ENCODE measurements around the gene IRF5.

Gene IRF5

DNA sequence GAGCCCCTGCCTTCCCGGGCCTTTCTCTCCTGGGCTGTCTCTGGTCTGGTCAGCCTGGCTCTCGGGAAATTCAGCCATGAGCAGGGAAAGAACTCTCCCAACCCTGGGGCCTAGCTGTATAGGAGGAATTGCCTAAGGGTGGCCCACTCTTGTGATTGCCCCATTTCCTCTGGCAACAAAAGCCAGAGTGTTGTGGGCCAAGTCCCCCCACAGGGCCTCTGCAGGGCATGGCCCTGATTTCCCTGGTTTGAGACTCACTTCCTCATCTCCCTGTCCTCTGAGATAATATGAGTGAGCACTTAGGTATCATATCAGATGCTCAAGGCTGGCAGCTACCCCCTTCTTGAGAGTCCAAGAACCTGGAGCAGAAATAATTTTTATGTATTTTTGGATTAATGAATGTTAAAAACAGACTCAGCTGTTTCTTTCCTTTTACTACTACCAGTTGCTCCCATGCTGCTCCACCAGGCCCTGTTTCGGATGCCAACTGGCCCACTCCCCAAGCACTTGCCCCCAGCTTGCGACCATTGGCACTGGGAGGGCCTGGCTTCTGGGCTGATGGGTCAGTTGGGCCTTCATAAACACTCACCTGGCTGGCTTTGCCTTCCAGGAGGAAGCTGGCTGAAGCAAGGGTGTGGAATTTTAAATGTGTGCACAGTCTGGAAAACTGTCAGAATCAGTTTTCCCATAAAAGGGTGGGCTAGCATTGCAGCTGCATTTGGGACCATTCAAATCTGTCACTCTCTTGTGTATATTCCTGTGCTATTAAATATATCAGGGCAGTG is 11.4 kb downstream of the IRF5 start:
- TF ChIP-seq, protein P1, sequence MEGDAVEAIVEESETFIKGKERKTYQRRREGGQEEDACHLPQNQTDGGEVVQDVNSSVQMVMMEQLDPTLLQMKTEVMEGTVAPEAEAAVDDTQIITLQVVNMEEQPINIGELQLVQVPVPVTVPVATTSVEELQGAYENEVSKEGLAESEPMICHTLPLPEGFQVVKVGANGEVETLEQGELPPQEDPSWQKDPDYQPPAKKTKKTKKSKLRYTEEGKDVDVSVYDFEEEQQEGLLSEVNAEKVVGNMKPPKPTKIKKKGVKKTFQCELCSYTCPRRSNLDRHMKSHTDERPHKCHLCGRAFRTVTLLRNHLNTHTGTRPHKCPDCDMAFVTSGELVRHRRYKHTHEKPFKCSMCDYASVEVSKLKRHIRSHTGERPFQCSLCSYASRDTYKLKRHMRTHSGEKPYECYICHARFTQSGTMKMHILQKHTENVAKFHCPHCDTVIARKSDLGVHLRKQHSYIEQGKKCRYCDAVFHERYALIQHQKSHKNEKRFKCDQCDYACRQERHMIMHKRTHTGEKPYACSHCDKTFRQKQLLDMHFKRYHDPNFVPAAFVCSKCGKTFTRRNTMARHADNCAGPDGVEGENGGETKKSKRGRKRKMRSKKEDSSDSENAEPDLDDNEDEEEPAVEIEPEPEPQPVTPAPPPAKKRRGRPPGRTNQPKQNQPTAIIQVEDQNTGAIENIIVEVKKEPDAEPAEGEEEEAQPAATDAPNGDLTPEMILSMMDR (conservative IDR thresholded peaks at IDR 0.05; ENCODE audit: low read depth, low read length), result no peak
- H3K27me3 ChIP-seq (ENCODE audit: insufficient read depth, low read depth), result no peaks in the 10 kb centered on the region
- H3K9ac ChIP-seq, result no peak overlapping the region
- H3K4me2 ChIP-seq, result no peak overlapping the region
- no peak overlapping the region for H3K27ac ChIP-seq
- H3K4me1 ChIP-seq (ENCODE audit: low read depth, poor library complexity, severe bottlenecking), result no peaks in the 10 kb centered on the region
- no peaks in the 10 kb centered on the region for H3K79me2 ChIP-seq (ENCODE audit: insufficient read depth, low read depth)
- H4K20me1 ChIP-seq (ENCODE audit: insufficient read depth), result no peaks in the 10 kb centered on the region
- no peaks in the 10 kb centered on the region for H3K36me3 ChIP-seq (ENCODE audit: insufficient read depth)
- no peak overlapping the region for H3K4me3 ChIP-seq (IDR thresholded peaks at IDR 0.05; ENCODE audit: insufficient read depth, low read depth, low read length)
- no peak overlapping the region for H2AFZ ChIP-seq (ENCODE audit: low read depth)

DNA sequence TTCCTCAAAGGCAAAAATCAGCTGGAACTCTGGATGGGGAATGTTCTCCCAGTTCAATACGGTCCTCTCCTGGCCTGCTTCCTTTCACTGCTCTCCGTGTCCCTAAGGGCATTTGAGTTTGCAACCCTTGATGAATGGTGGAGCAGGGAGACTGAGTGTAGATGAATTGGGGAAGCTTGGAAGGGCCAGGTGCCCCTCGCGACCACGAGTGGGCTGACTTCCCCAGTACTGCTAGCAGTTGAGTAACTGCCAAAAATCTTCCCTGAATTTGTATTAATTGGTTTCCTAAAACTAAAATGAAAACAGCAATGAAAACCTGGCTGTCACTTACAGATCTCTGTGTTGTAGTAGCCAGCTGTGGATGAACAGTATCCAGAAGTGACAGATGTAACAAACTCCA is 13.6 kb downstream of the IRF5 start:
- Histone ChIP-seq H2AFZ (ENCODE audit: low read depth) (no peak overlapping the region), H3K36me3 (ENCODE audit: insufficient read depth) (no peaks in the 10 kb centered on the region; the same call in 1 of the 2 replicates), H3K4me2 (no peak overlapping the region), H3K4me3 (IDR thresholded peaks at IDR 0.05; ENCODE audit: insufficient read depth, low read depth, low read length) (no peak overlapping the region), H3K79me2 (ENCODE audit: insufficient read depth, low read depth) (no peaks in the 10 kb centered on the region), H3K4me1 (ENCODE audit: low read depth, poor library complexity, severe bottlenecking) (no peaks in the 10 kb centered on the region), H3K27ac (no peak overlapping the region), H3K9ac (no peak overlapping the region), H3K27me3 (ENCODE audit: insufficient read depth, low read depth) (no peaks in the 10 kb centered on the region), H4K20me1 (ENCODE audit: insufficient read depth) (no peaks in the 10 kb centered on the region)
- TF ChIP-seq, protein P1 (conservative IDR thresholded peaks at IDR 0.05; ENCODE audit: low read depth, low read length), result no peak

DNA sequence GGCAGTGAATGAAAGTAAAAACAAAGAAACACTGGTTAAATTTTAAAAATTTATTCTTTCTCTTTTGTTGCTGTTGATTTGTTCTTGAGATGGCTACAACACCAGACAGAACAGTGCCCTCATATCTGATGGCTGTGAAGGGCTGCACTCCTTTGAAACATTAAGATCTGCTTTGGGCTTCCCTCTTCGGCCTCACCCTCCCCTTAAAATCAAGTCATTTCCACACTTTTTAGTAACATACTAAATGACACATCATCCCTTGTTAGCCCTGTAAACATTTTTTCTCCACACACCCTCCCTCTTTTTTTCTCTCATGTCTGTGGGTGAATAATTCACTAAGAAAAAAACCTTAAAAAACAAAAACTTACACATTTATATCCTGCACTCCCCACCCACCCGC is 16.4 kb downstream of the IRF5 start:
- H3K27ac ChIP-seq, result no peak overlapping the region
- no peak overlapping the region for H3K4me3 ChIP-seq (IDR thresholded peaks at IDR 0.05; ENCODE audit: insufficient read depth, low read depth, low read length)
- no peak overlapping the region for H2AFZ ChIP-seq (ENCODE audit: low read depth)
- no peaks in the 10 kb centered on the region for H4K20me1 ChIP-seq (ENCODE audit: insufficient read depth)
- H3K4me2 ChIP-seq, result no peak overlapping the region
- TF ChIP-seq, protein P1 (conservative IDR thresholded peaks at IDR 0.05; ENCODE audit: low read depth, low read length), result no peak
- no peak overlapping the region for H3K9ac ChIP-seq
- H3K27me3 ChIP-seq (ENCODE audit: insufficient read depth, low read depth), result no peaks in the 10 kb centered on the region
- no peaks in the 10 kb centered on the region for H3K4me1 ChIP-seq (ENCODE audit: low read depth, poor library complexity, severe bottlenecking)
- no peaks in the 10 kb centered on the region for H3K79me2 ChIP-seq (ENCODE audit: insufficient read depth, low read depth)
- H3K36me3 ChIP-seq (ENCODE audit: insufficient read depth), result no peaks in the 10 kb centered on the region; the same call in 1 of the 2 replicates

DNA sequence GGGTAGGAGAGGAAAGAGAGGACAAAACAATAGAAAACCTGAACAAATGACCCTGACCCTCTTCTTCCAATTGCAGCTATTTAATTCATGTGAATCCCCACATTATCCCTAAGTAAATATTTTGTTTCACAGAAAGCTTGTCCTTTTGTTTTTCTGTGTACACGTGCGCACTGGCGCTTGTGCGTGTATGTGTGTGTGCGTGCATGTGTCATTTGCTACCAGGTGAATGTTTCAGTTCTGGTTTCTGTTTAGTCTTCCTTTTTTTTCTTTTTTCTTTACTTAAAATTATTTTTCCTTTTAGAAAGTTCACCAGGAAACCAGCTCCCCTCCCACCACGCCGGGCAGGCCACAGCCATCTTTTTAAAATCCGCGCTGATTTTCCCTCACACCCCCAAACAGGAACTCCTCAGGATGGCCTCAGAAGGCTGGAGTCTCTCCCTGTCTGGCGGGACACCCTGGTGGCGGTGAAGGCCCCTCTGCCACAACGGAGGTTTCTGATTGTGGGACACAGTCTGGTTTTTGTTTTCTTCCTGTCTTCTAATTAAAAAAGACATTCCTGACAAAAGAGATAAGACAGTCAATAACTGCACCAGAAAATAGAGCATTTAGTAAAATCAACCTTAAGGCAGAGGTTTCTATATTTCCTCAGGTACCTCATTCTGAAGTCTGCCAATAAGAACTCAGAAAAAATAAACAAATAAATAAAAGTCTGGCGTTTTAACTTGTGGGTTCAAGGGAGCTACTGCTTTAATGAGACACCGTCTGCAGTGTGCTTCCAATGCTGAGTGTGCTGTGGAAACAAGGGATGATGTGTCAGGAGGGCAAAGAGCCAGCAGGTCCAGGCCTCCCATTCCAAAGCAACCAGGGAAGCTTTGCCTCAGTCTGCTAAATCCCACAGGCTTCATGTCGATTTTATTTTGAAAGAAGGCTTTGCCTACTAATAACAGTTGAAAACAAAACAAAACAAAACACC is 17.4 kb downstream of the IRF5 start:
- Histone ChIP-seq H2AFZ (ENCODE audit: low read depth) (no peak overlapping the region), H3K4me2 (no peak overlapping the region), H3K27ac (no peak overlapping the region), H3K36me3 (ENCODE audit: insufficient read depth) (no peaks in the 10 kb centered on the region; the same call in 1 of the 2 replicates), H3K27me3 (ENCODE audit: insufficient read depth, low read depth) (no peaks in the 10 kb centered on the region), H3K9ac (no peak overlapping the region), H3K79me2 (ENCODE audit: insufficient read depth, low read depth) (no peaks in the 10 kb centered on the region), H4K20me1 (ENCODE audit: insufficient read depth) (no peaks in the 10 kb centered on the region), H3K4me1 (ENCODE audit: low read depth, poor library complexity, severe bottlenecking) (no peaks in the 10 kb centered on the region), H3K4me3 (IDR thresholded peaks at IDR 0.05; ENCODE audit: insufficient read depth, low read depth, low read length) (no peak overlapping the region)
- TF ChIP-seq, protein P1 (conservative IDR thresholded peaks at IDR 0.05; ENCODE audit: low read depth, low read length), result no peak

All from KMS-11 (cell line).